ENCODE measurements around the gene COLEC12.

DNA sequence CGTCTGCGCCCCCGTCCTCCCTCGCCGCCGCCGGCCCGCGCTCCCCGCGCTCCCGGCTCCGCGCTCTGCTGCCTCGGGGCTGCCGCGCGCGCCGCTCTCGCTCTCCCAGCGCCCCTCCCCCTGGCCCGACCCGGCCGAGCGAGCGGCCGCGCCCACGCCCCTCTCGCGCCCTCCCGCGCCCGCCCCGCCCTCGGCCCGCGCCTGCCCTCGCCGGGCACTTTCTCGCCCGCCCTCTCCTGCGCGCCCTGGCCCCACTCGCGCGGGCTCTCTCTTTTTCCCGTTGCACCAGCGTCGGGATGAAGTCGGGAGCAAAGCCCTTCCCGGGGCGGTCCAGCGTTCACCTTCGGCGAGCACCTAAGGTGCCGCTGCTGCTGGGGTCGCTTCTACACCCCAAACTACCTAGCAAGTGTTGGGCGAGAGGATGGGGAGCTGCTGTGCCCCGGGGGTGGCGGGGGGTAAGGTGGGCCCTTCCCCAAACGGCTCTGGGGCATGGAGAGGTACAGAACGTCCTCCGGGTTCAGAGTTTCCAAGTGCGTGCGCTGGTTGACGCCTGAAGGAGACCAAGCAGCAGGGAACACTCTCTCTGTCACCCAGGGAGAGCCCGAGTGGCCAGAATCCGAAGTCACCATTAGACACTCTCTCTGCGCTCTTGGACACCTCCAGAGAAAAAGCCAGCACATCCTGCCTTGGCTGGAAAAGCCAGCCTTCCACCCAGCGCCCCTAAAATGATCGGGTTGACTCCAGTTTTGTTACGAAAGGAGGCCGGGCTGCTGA lies at the start of gene COLEC12:
- no peak for TF ChIP-seq POLR2A (IDR thresholded peaks at IDR 0.05; ENCODE audit: low read length)
- no peak for TF ChIP-seq GATA1 (IDR thresholded peaks at IDR 0.05; ENCODE audit: low read depth, low read length)
